ENCODE data around the gene SLC12A2.

The SLC12A2 gene

DNA sequence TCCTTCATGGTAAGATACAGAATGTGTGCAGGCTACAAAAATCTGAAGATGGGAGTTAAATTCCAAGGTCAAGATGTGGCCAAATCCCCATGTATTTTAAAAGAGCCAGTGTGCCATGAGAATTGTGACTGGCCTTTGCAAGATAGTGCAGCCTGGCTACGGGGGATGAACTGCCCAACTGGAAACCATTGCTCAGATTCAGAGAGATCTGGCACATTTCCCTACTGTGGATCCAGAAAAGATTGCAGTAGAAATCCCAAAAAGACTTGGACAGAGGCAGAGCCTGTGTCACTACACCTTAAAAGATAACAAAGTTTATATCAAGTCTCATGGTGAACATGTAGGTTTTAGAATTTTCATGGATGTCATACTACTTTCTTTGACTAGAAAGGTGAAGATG lies 26.2 kb downstream of the SLC12A2 start:
- no peak overlapping the region for H3K4me3 Mint-ChIP-seq
- H3K4me1 Mint-ChIP-seq (ENCODE audit: low read depth): peaks cover 7% of the 10 kb centered on the region
- H3K27me3 Mint-ChIP-seq (ENCODE audit: low read depth): no peaks in the 10 kb centered on the region

DNA sequence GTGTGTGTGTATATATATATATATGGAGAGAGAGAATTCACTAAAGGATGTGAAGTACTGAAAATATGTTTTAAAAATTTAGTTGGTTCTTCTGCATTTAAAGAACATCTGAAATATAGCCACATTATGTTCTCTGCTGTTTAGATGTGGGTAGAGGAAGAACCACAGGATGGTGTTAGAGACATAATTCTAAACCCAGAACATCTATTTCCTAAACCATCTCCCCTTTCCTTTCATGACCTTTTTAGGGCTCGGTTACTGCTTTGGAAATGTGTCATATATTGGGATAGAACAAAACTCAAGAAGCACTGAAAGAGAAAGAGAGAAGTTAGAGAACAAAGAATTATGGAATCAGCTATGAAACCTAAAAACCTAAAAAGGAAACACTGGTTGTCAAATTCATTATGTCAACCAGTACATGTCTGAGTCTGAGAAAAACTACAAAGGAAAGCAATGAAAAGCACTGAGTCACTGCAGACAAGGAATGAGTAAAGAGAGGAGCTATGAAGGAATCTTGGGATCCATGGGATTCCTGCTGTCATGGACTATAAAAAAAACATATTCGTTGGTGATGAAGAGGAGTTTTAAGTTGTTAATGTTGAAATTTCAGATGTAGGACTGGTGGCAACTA lies 28.4 kb downstream of the SLC12A2 start:
- H3K27ac Mint-ChIP-seq: no peak overlapping the region
- no peaks in the 10 kb centered on the region for H3K9me3 Mint-ChIP-seq
- H3K4me1 Mint-ChIP-seq (ENCODE audit: low read depth): peaks cover 7% of the 10 kb centered on the region
- no peak overlapping the region for H3K4me3 Mint-ChIP-seq
- H3K36me3 Mint-ChIP-seq (ENCODE audit: low read depth): peaks cover 28% of the 10 kb centered on the region
- H3K27me3 Mint-ChIP-seq (ENCODE audit: low read depth): no peaks in the 10 kb centered on the region
- no peak for DNase-seq (ENCODE audit: low spot score)

More for the DNA sequence above, 26.2 kb downstream of the SLC12A2 start:
- Mint-ChIP-seq H3K27ac (no peak overlapping the region), H3K36me3 (ENCODE audit: low read depth) (peaks cover 13% of the 10 kb centered on the region), H3K9me3 (no peaks in the 10 kb centered on the region)
- DNase-seq (ENCODE audit: low spot score): no peak

DNA sequence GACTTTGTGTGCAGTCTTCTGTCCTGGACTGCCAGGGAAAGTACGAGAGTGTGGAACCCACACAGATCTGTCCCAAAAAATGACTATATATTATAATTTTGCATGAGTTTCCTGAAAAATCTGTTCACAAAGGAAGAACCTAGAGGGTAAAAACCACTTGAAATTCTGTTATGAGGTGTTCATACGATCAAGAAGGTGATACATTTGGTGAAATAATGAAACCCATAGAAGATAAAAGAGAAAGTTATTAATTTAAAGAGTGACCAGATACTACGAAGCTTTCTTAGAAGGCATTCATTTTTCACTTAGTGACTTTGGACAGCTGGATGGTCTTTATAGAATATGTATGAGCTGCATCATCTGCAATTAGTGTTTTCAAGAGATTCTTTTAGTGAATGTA lies 32.9 kb downstream of the SLC12A2 start:
- H3K4me3 Mint-ChIP-seq: no peak overlapping the region
- no peak for DNase-seq (ENCODE audit: low spot score)
- H3K4me1 Mint-ChIP-seq (ENCODE audit: low read depth): peaks cover 4% of the 10 kb centered on the region
- H3K9me3 Mint-ChIP-seq: peaks cover 12% of the 10 kb centered on the region
- peaks cover 49% of the 10 kb centered on the region for H3K36me3 Mint-ChIP-seq (ENCODE audit: low read depth)
- H3K27ac Mint-ChIP-seq: no peak overlapping the region
- H3K27me3 Mint-ChIP-seq (ENCODE audit: low read depth): no peaks in the 10 kb centered on the region

DNA sequence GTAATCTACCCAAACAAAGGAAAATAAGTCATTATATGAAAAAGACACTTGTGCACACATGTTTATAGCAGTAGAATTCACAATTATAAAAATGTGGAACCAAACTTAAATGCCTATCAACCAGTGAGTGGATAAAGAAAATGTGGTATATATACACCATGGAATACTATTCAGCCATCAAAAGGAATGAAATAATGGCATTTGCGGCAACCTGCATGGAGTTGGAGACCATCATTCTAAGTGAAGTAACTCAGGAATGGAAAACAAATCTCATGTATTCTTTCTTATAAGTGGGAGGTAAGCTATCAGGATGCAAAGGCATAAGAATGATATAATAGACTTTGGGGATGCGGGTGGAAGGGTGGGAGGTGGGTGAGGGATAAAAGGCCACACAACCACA lies 34.6 kb downstream of the SLC12A2 start:
- DNase-seq (ENCODE audit: low spot score): no peak
- peaks cover 46% of the 10 kb centered on the region for H3K36me3 Mint-ChIP-seq (ENCODE audit: low read depth)
- no peaks in the 10 kb centered on the region for H3K27me3 Mint-ChIP-seq (ENCODE audit: low read depth)
- H3K4me3 Mint-ChIP-seq: no peak overlapping the region
- H3K27ac Mint-ChIP-seq: no peak overlapping the region
- H3K9me3 Mint-ChIP-seq: peaks cover 12% of the 10 kb centered on the region
- H3K4me1 Mint-ChIP-seq (ENCODE audit: low read depth): no peaks in the 10 kb centered on the region

DNA sequence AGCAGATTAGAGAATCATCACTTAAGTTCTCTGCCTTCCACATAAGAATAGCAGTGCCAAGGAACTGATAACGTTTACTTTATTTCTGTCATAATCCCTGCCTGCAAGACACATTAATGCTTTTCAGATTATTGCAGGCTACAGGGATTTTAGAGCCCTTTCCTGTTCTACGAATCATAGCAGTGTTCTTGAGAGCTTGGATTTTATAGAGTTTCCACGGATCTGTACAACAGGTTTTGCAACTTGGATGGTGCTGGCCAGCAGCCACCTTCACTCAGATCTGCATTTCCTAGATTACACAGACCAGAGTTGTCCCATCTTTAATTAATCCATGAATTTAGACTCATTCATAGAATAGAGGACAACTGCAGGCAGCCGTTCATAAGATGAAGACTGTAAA lies 38.1 kb downstream of the SLC12A2 start:
- H3K36me3 Mint-ChIP-seq (ENCODE audit: low read depth): peaks cover 26% of the 10 kb centered on the region
- no peak overlapping the region for H3K4me3 Mint-ChIP-seq
- no peaks in the 10 kb centered on the region for H3K27me3 Mint-ChIP-seq (ENCODE audit: low read depth)
- DNase-seq (ENCODE audit: low spot score): no peak
- no peaks in the 10 kb centered on the region for H3K4me1 Mint-ChIP-seq (ENCODE audit: low read depth)
- H3K9me3 Mint-ChIP-seq: peaks cover 12% of the 10 kb centered on the region
- H3K27ac Mint-ChIP-seq: no peak overlapping the region

DNA sequence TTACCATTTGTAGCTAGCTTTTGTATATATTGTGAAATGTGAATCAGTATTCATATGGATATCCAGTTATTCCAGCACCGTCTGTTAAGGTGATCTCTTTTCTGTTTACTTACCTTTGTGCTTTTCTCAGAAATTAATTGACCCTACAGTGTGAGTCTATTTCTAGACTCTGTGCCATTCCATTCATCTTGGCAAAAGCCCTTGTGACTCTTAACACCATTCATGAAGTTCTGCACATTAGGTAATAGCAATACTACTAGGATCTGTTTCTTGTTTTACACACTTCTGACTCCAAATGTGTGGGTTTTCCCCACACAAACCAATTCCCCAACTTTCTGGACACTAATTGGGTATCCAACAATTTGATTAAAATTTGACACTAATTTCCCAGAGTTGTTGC lies 40.4 kb downstream of the SLC12A2 start:
- DNase-seq (ENCODE audit: low spot score): no peak
- Mint-ChIP-seq H3K9me3 (peaks cover 2% of the 10 kb centered on the region), H3K27ac (no peak overlapping the region), H3K4me1 (ENCODE audit: low read depth) (peaks cover 2% of the 10 kb centered on the region), H3K4me3 (no peak overlapping the region), H3K27me3 (ENCODE audit: low read depth) (no peaks in the 10 kb centered on the region), H3K36me3 (ENCODE audit: low read depth) (peaks cover 6% of the 10 kb centered on the region)

DNA sequence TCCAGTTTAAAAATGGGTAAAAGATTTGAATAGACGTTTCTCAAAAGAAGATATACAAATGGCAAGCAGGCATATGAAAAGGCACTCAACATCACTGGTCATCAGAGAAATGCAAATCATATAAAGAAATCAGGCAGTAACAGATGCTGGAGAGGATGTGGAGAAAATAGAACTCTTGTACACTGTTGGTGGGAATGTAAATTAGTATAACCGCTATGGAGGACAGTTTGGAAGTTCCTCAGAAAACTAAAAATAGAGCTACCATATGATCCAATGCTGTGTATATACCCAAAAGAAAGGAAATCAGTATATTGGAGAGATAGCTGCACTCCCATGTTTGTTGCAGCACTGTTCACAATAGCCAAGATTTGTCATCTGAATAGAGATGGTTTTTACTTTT lies 42.7 kb downstream of the SLC12A2 start:
- Mint-ChIP-seq H3K4me3 (no peak overlapping the region), H3K36me3 (ENCODE audit: low read depth) (peaks cover 7% of the 10 kb centered on the region), H3K27ac (no peak overlapping the region), H3K4me1 (ENCODE audit: low read depth) (peaks cover 2% of the 10 kb centered on the region), H3K27me3 (ENCODE audit: low read depth) (no peaks in the 10 kb centered on the region), H3K9me3 (no peaks in the 10 kb centered on the region)
- DNase-seq (ENCODE audit: low spot score): no peak

DNA sequence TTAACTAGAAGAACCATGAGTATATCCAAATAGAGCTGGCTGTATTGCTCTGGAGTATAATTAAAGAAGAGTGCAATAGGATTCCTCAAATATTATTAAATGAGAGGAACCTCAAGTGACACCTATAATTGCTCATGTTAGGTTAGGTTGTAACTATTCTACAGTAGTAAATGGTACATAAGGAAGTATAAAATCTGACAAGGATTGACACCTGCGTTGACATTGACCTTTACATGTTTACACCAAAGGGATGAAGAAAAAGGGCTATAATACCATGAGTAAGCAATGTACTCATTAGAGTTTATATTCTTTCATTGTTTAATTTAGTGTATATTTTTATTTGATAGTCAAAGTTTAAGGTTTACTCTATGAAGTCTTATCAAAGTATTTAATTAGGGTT lies 48.9 kb downstream of the SLC12A2 start:
- H3K36me3 Mint-ChIP-seq (ENCODE audit: low read depth): peaks cover 18% of the 10 kb centered on the region
- H3K4me3 Mint-ChIP-seq: no peak overlapping the region
- no peaks in the 10 kb centered on the region for H3K27me3 Mint-ChIP-seq (ENCODE audit: low read depth)
- no peak overlapping the region for H3K27ac Mint-ChIP-seq
- H3K4me1 Mint-ChIP-seq (ENCODE audit: low read depth): no peaks in the 10 kb centered on the region
- DNase-seq (ENCODE audit: low spot score): no peak
- H3K9me3 Mint-ChIP-seq: no peaks in the 10 kb centered on the region

DNA sequence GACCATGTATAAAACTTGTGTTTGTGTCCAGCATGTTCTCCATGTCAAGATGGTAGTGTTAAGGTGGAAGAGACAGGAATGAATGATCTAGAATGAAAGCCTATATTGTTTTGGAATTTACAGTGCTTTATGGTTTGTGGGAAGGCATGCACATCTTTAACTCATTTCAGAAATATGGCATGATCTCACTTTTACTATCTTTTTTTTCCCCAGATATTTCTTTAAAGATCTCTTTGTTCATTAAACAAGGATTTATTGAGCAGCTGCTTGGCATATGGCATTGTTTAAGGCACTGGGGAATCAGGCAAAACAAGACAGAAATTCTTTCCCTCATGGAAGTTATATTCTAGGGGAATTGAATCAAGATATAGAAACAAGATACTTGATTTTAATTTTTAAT lies 51.7 kb downstream of the SLC12A2 start:
- Mint-ChIP-seq H3K9me3 (no peaks in the 10 kb centered on the region), H3K36me3 (ENCODE audit: low read depth) (peaks cover 22% of the 10 kb centered on the region), H3K4me1 (ENCODE audit: low read depth) (no peaks in the 10 kb centered on the region), H3K4me3 (no peak overlapping the region), H3K27me3 (ENCODE audit: low read depth) (no peaks in the 10 kb centered on the region), H3K27ac (no peak overlapping the region)
- DNase-seq (ENCODE audit: low spot score): no peak

DNA sequence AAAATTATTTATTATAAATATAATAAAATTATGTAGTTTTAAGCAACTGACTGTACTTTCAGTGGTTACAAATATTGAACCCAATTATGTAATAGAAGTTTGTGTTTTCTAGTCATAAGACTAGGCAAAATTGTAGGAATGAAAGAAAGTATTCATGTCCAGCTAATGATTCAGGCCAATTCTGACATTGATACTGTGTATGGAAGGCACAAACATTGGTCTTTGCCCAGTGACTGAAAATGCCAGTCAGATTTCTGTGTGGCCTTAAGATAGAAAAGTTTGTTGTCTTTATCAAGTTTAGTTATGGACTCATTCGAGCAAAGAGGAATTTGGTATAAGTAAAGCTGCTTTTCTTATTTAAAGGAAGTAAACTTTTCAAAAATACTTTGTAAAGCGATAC lies 60.3 kb downstream of the SLC12A2 start:
- Mint-ChIP-seq H3K4me1 (ENCODE audit: low read depth) (no peaks in the 10 kb centered on the region), H3K4me3 (no peak overlapping the region), H3K27ac (no peak overlapping the region), H3K9me3 (no peaks in the 10 kb centered on the region), H3K36me3 (ENCODE audit: low read depth) (peaks cover 18% of the 10 kb centered on the region), H3K27me3 (ENCODE audit: low read depth) (no peaks in the 10 kb centered on the region)
- DNase-seq (ENCODE audit: low spot score): no peak

DNA sequence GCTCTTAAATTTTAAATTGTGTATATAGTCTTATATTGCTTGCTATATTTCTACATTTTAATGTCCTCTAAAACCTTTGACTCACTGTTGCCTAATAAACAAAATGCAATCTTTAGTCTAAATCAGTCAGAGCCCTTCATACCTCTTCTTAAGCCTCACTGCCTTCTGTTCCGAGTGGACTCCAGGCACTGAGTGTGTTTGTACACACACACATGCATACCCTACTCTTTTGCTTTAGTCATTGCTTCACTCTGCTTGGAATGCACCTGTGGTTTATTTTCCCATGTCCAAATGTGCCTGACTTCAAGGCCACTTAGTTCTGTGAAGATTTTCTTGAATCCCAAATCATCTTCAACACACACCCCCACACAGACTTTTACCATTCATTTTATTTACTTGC lies 60.9 kb downstream of the SLC12A2 start:
- H3K4me1 Mint-ChIP-seq (ENCODE audit: low read depth): no peaks in the 10 kb centered on the region
- H3K27me3 Mint-ChIP-seq (ENCODE audit: low read depth): no peaks in the 10 kb centered on the region
- H3K36me3 Mint-ChIP-seq (ENCODE audit: low read depth): peaks cover 21% of the 10 kb centered on the region
- DNase-seq (ENCODE audit: low spot score): no peak
- no peak overlapping the region for H3K27ac Mint-ChIP-seq
- H3K9me3 Mint-ChIP-seq: no peaks in the 10 kb centered on the region
- H3K4me3 Mint-ChIP-seq: no peak overlapping the region

DNA sequence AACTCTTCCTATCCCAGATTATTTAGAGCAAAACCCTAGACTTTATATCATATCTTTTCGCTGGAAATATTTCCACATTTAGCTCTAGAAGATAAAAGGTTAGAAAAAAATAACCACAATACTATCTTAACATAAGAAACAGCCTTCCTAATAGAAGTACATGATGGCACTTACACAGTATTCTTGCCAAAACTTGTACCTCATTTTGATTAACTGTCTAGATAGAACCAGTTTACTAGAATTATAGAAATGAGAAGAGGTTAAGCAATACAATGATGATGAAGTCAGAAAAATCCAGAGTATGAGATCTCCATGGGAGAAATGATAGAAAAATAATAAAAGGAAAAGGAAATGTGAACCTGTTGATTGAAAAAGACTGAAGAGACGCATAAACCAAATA lies 63.1 kb downstream of the SLC12A2 start:
- peaks cover 22% of the 10 kb centered on the region for H3K36me3 Mint-ChIP-seq (ENCODE audit: low read depth)
- DNase-seq (ENCODE audit: low spot score): no peak
- H3K4me1 Mint-ChIP-seq (ENCODE audit: low read depth): no peaks in the 10 kb centered on the region
- no peaks in the 10 kb centered on the region for H3K27me3 Mint-ChIP-seq (ENCODE audit: low read depth)
- H3K27ac Mint-ChIP-seq: no peak overlapping the region
- H3K9me3 Mint-ChIP-seq: no peaks in the 10 kb centered on the region
- no peak overlapping the region for H3K4me3 Mint-ChIP-seq

DNA sequence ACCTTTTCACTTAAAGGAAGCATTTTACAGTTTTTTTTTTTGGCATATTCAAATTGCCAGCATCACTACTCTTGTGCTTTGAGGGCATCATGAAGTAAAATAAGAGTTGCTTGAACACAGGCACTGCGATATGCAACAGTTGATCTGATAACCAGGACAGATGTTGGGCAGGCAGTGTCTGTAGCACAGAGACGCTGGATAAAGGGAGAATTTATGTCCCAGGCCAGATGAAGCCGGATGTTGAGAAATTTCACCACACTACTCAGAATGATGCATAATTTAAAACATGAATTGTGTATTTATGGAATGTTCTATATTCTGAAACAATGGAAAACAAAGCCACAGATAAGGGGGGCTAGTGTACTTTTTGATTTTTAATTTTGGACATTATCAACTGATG lies 71.4 kb downstream of the SLC12A2 start:
- no peak overlapping the region for H3K27ac Mint-ChIP-seq
- peaks cover 5% of the 10 kb centered on the region for H3K9me3 Mint-ChIP-seq
- no peak for DNase-seq (ENCODE audit: low spot score)
- no peaks in the 10 kb centered on the region for H3K4me1 Mint-ChIP-seq (ENCODE audit: low read depth)
- no peaks in the 10 kb centered on the region for H3K27me3 Mint-ChIP-seq (ENCODE audit: low read depth)
- peaks cover 44% of the 10 kb centered on the region for H3K36me3 Mint-ChIP-seq (ENCODE audit: low read depth)
- H3K4me3 Mint-ChIP-seq: no peak overlapping the region

DNA sequence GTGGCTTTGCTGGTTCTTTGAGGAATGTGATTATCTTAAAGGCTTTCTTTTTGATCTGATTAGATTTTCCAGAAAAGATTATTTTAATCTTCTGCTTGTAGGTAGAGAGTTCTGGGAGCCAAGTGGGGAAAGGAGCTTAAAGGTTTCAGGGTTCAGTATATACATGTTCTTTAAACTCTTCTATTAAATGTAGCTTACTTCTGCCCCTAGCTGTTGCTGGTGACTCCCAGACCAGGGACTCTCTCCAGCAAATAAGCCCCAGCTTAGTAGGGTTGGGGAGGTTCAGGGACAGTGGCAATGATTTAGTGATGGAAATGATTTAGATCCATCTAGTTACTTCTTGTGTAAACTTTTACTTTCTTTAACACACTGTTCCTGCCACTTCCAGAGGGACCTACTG lies 72.2 kb downstream of the SLC12A2 start:
- no peaks in the 10 kb centered on the region for H3K4me1 Mint-ChIP-seq (ENCODE audit: low read depth)
- H3K9me3 Mint-ChIP-seq: peaks cover 5% of the 10 kb centered on the region
- H3K27me3 Mint-ChIP-seq (ENCODE audit: low read depth): no peaks in the 10 kb centered on the region
- no peak overlapping the region for H3K27ac Mint-ChIP-seq
- DNase-seq (ENCODE audit: low spot score): no peak
- H3K4me3 Mint-ChIP-seq: no peak overlapping the region
- H3K36me3 Mint-ChIP-seq (ENCODE audit: low read depth): peaks cover 49% of the 10 kb centered on the region

DNA sequence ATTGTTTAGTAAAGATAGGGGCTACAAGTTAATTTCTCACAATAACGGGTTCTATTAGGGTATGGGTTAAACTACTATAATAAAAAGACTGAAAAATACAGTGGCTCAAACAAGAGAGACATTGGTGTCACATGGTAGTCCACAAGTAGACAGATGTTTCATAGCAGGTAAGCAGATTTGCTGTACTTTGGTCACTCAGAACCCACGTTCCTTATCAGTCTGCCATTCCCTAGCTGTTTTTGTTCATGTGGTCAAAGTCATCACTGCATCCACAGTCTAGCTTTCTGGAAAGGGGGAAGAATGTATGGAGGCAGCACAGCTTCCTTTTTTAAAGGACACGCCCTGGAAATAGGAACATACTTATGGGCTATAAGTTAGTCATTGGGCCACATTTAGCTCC lies 73.0 kb downstream of the SLC12A2 start:
- Mint-ChIP-seq H3K27me3 (ENCODE audit: low read depth) (no peaks in the 10 kb centered on the region), H3K9me3 (peaks cover 5% of the 10 kb centered on the region), H3K36me3 (ENCODE audit: low read depth) (peaks cover 49% of the 10 kb centered on the region), H3K4me1 (ENCODE audit: low read depth) (no peaks in the 10 kb centered on the region), H3K4me3 (no peak overlapping the region), H3K27ac (no peak overlapping the region)
- no peak for DNase-seq (ENCODE audit: low spot score)
